NCI-H187 treated with DMSO at 0.1 percent for 48 hours (cell line): Measurements from ENCODE around the gene REXO5.
"Not testable (repeated sequence)": the region's sequence is repeated elsewhere in the genome, so short reads cannot be mapped to it uniquely, and the experiment has no call there.

Experiments
- DNase-seq: peaks from one replicate; lab custom pipeline; 2025; lab: John Stamatoyannopoulos, UW

The REXO5 gene

DNA sequence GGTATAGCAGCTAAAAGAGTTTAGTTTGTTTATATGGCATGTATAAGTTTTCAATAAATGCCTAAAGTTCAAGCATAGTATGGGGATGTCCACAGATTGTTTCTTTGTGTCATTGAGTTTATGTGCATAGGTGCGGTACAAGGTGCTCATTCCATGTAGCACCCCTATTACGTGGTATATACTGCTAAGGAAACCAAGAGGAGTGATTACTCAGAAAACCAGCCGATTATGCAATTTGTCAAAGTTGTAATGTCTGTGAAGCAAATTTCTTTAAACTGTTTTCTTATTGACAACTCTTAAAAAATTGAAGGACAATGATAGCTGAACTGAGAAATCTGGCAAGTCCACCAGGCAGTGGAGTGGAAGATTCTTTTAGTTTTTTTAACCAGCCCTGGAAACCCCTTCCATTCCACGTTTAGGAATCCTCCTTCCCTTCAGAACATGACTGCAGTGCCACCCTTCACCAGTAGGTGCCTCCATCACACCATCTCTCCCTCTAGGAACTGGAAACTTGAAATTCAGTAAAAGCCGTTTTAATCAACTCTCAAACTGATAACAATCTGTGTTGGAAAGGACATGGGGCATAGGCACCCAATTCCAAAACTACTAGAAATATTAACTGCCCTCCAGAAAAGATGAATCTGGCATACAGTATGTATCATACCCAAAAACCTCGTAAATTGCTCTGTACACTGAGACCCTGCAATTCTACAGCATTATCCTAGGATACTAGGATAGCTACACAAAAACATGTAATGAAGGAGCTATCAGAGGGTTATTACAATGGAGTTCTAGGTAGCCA lies 43.5 kb downstream of the REXO5 start:
- DNase-seq = no peak

DNA sequence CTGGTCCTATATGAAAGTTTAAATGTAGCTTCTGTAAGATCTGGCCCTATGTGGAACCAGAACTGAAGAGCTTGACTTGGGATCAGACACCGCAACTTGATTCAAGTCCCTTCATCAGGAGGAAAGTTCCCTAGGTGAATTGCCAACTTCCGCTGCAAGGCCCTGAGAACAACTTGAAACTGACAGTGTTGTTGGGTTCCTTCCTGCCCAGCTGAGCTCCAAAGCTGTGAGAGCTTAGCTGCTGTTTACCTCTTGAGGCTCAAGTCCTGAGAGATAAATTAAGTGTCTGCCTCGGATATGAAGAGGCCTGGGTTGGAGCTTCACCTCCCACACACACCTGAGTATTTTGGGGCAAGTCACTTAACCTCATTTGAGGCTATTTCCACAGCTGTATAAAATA lies 44.7 kb downstream of the REXO5 start:
- DNase-seq = no peak

DNA sequence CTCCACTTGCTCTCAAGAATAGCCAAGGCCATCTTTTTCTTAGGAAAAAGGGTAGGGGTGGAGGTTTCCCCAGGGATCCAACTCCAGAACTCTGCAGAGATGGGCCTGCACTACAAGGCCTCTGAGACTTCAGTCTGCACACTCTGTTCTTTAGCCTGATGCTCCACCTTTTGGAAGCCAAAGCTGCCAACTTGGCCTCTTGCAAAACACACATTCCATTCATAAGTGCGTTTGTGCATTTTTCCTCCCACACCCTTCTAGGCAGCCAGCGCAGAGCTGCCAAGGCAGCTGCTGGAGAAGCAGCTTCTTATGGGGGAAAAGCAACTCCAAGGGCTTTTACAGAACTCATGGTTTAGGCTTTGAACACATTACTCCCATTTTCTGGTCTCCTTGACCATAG lies 45.3 kb downstream of the REXO5 start:
- no peak for DNase-seq

DNA sequence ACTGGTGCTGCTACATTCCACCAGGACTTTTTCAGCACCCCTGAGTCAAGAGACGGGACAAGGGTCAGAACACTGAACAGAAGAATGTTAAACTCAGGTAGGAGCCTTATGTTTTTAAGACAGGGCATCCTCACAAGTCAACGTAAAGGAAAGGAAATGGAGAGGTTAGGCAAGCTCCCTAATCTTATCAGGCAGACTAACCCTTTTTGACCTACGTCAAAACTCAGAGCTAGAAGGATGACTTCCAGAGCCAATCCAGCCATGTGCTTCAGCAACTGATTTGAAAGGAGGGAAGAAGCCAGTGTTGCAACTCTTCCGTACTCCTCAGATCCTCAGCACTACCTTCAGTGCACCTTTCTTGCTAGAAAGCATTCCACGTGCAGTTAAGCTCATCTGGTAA lies 46.8 kb downstream of the REXO5 start:
- DNase-seq = no peak

DNA sequence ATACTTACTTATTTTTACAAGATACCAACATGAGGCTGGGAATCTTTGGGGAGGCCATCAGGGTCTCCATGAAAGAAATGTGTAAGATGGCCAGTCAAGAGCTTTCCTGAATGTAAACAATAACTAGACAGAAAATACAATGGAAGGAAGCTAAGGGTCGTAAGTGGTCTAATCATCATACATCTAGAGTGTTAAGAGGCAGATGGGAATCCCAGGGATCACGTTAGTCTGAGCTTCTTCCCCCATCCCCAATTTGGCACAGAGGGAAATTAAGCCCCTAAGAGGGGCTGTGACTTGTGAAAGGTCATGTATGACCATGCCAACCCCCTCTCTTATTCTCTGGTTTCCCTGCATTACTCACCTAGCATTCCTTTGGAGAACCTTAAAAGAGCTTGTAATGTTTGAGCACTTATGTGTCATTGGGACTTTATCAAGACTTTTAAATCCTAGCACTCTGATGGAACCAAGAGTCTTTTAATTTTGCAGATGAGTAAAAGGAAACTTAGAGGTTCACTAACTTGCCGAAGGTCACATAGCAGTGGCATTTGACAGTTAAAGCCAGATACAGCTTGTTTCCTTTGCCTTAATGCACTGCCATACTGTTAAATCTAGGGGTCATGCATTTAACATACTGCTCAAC lies 47.8 kb downstream of the REXO5 start:
- no peak for DNase-seq

DNA sequence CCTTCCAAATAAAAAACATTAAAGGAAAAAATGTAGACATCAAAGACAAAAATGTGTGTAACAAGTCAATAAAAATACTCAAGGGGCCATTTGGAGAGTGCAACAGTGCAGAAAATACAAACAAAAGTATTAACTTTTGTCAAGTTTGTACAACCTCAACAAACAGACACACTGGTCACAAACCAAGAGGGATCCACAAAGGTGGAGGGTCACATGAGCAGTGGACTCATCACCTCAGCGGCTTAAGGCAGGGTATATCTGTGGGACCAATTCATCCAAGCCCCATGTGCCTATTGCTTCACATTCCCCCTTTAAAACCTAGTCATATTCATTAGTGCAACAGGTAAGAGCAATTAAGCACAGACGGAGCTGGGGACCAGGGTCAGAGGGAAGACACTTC lies 48.6 kb downstream of the REXO5 start:
- DNase-seq = no peak

DNA sequence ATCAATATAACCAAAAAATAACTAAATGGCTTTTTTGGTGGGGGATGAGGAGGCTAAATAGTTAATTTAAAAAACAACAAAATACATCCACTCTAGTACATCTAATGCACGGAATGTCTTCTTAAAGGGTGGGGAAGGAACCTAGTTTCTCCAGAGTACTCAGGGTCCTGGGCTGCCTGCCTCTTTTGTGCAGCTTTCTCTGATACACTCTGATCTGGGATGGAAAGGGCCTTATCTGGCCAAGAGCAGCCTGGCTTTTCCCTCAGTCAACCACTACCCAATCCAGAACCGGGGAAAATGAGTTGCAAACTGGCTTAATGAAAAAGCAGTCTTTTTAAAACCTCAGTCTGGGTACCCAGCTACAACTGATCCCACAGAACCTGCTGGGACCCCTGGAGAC lies 51.0 kb downstream of the REXO5 start:
- DNase-seq = no peak

DNA sequence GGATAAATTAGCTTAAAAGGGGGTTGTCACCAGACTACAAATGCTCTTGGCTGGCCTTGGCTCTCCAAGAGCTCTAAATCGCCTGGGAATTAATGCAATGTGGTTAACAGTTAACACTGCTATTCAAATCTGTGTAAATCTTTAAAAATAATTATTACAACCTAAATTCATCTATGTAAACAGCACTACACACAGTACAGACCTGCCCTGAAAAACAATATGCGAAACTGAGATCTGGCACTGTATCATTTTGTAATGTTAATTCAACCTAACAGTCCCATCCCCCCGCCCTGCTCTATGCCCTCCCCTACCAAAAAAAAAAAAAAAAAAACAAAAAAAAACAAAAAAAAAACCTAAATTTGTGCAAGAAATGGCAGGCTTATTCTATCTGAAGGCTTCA lies 52.9 kb downstream of the REXO5 start:
- DNase-seq = no peak

DNA sequence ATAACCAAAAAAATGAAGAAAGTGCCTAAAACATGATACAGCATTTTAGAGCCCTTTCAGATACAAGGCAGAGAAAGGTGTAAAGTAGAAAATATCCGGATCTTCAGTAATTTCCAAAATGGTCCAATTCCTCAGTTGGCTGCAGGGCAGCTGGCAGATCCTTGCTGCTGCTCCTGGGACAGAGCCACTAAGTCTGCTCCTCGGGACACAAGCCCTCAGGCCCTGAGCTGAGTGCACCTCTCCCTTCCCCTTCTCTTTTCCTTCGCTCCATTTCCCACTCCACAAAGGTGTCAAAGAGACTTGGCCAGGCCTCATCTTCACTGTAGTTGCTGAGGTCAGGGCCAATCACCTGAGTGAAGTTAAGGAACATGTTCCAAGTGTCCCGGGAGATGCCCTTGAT lies 53.4 kb downstream of the REXO5 start:
- DNase-seq = no peak

DNA sequence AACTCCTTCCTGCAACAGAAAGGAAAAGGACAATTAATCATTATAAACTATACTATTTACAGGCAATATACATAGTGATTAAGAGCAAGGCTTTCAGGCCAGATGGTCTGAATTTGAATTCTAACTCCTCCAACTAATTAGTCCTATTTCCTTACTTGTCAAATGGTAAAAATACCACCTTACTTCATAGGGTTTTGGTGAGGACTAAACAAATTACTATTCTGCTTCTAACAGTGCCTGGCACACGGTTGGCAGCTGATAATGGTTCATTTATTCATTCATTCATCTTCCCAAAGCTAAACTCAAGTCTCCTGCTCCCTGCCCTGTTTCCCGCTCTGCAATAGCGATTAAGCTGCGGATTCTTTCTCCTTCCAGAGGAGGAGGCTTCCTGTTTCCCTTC lies 54.0 kb downstream of the REXO5 start:
- DNase-seq = no peak

DNA sequence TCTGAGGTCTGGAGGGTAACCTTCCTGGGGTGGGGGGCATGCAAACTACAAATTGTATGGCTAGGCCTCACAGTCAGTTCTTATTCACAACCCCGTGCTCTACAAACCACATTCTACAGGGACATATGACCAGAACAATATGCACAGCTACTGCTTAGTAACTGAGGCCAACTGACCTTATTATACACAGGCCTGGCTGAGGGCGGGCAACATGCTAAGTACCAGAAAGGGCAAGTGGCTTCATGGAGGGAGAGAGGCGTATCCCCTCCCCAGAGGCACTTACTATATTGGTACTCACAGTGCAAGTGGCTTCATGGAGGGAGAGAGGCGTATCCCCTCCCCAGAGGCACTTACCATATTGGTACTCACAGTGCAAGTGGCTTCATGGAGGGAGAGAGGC lies 54.7 kb downstream of the REXO5 start:
- not testable (repeated sequence) for DNase-seq

DNA sequence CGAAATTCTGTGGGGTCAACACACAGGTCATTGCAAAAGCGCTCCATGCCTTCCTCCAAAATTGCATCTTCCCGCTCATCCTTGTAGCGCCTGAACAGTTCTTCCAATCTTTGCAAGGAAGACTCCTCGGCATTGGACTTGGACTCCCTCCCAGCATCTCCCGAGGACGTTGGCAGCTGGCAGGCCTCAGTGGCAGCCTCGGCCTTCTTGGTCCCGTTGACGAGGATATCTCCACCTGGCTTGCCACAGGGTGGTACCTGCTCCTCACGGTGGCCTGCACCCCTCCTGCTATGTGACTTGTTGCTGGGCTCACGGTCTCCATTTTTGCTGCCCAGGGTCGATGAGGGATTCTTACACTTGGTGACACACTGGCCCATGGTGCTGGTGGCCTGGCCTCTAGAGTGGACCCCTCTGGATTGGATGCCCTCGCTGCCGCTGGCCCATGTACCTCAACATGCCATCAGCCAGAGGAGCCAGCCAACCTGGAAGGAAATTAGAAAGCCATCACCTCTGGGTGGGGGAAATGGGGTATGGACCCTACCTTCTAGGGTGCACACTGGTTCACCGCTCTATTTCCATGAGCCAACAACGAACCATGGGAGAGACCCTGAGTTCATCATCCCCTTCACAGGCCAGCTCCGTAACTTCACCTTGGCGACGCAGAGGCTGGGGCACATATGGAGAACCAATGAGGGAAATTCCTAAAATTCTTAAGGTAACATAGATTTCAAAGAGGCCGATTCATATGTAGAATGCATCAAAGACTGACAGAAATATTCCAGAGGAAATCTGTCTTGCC lies 56.0 kb downstream of the REXO5 start:
- DNase-seq = no peak

DNA sequence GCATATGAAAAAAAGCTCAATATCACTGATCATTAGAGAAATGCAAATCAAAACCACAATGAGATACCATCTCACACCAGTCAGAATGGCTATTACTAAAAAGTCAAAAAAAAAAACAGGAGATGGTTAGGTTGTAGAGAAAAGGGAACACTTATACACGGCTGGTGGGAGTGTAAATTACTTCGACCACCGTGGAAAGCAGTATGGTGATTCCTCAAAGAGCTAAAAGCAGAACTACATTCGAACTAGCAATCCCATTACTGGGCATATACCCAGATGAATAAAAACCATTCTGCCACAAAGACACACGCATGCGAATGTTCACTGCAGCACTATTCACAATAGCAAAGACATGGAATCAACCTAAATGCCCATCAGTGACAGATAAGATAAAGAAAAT lies 58.0 kb downstream of the REXO5 start:
- not testable (repeated sequence) for DNase-seq

DNA sequence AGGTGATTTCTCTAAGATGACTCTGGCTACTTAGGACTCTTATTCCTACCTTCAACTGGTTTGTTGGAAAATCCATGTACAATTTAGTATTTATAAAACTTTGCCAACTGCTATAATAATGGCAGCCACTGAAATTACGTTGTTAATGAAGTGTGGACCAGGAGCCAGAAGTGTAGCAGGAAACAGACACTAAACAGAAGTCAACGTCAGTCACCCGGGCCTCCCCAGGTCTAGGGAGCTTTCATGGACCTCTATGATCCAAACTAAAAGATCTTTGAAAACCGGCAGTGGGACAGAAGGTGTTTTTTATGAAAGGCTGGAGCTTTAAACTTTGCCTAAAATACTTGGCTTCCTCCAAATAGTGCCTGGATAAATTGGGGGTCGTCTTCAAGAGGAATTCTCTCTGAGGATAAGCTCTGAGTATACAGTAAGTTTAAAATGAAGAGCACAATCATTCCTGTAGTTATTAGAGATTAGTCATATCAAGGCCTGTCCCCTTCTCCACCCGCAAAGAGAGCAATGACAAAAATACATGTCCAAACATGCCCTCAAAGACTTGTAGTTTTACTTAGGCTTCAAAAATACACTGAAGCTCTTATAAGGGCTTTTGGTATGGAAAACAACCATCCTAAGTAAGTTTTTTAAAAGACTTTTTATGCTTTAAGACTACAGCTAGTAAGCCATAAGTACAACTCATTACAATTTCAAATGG lies 59.2 kb downstream of the REXO5 start:
- no peak for DNase-seq

DNA sequence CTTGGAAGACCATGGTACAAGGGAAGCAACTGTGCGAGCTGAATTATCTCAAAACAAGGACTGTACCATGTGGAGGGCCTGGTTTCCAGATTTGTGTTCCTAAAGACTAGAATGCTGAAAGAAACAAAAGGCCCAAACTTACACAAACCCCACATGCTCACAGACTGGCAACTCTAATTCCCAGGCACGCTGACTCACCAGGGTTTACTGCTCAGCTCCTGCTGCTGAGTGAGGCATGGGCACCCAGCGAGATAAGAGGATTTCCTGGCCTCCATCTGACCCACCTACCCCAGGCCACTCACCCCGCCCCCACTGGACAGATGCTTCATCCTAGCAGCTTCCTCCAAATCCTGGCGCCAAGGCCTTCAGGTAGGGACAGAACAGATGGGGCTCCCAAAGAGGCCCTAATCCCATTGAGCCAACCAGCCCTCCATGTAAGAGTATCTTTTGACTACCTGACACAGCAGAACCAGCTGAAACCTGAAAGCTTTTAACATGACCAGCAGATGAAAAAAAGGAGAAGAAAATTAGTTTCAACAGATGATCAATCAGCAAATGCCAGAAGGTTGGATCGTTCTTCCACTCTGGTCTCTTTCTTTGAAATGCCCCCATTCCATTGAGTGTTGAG lies 59.9 kb downstream of the REXO5 start:
- no peak for DNase-seq

DNA sequence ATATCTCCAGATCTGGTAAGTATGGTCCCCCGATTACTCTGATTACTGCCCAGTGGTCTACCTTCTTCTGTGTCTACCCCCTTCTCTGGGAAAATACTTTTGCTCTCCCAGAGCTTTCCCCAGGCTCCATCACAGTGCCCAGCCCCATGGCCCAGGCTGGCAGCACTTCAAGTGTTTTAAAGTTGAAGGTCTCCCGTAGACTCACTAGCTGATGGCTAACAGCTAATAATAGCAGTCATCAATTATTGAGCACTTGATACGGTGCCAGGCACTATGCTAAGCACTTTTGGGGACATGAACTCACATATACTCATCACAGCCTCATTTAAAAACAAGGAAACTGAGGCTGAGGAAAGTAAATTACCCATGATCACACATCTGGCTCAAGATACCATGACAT lies 60.5 kb downstream of the REXO5 start:
- no peak for DNase-seq

DNA sequence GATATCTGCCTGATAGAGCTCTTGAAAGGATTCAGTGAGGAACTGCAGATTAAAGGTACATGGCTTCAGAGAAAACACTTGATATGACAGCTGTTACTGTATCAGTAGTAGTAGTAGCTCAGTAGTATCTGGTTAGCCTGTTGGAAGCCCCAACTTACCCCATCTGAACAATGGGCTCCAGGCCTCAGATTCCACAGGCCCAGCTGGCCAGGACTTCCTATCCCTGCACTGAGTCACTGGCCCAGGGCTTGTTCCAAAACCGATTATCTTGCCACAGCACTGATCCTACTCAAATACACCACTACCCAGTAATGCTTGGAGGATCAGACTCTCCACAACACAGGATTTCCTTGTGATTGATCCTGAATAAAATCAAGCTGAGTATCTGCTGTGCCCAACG lies 61.3 kb downstream of the REXO5 start:
- no peak for DNase-seq

DNA sequence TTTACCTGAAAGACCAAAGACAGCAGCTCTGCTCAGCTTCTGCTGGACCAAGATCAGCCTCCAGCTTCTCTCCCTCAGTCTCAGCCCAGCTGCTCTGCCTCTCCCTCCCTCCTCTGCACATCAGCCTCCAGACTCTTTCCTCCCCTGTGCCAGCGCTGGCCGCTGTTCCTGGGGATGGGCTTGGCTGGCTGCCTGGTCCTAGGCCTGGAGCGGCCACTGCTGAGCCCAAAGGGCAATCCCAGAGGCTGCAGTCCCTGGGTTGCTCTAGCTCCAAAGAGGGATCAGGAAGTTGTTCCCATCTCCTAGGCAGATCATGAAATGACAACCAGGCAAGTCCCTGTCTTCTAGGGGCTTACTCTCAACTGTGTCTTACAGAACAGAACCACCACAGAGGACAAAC lies 62.6 kb downstream of the REXO5 start:
- DNase-seq = no peak

DNA sequence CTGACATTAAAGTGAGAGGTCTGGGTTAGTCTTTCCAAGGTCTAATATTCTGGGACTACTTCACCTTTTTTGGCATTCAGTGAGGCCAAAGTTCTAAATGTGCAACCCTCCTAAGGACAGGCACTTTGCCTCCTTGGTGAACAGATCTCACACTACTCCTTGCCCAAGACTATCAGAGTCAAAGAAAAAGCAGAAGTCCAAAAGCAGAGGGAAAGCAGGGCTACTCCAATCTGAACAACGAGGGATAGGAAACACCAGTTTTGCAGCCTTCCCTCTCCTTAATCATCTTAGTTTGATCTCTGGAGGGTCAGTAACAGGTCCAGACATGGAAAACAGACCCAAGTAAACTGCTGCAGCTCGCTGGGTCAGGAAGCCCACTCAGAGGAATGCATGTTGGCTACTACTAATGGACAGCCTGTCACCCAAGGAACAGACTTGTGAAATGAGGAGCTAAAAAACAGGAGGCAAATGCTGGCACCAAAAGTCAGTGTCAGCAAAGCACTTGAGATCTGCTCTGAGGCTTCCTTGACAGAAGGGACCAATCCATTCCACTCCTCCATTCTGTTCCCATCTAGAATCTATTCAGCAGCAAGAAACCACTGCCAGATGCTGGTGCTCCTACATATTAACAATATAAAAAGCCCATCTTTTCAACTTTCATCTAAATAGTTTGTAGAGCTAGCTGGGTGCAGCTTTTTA lies 63.9 kb downstream of the REXO5 start:
- DNase-seq = no peak

DNA sequence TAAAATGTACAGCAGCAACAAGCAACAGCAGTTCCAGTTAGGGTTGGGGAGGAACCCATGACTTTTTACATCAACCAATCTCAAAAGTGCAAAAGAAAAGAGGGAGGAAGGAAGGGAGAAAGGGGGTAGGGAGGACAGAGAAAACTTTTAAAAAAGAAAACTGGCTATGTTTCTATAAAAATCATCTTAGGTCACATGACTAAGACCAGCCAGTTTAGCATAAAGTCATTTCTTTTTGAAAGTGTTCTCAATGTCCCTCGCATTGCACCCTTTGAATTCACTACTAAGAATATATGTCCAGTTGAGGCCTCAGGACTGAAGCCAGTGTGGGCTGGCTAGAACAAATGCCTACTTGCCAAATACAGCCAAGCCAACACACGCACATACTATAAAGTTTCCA lies 64.9 kb downstream of the REXO5 start:
- no peak for DNase-seq
